Activated CD8-positive, alpha-beta T cell treated with anti-CD3 and anti-CD28 coated beads for 36 hours (primary cell): ENCODE data around the gene NEK2. TPM values are rescaled to one million over a fixed set of nuclear protein-coding genes. Genes with fewer than 3 reads are reported as not detected.
"Not testable (repeated sequence)": the region's sequence is repeated elsewhere in the genome, so short reads cannot be mapped to it uniquely, and the experiment has no call there.

Experiments
- ATAC-seq: fragments of 200-7000 bp; cut with Tn5 transposase; one replicate; pipeline ENCODE4 v1.10.0; 2021; ENCODE audit warnings: mild to moderate bottlenecking, moderate library complexity
- CTCF ChIA-PET: fragments of 350-600 bp; sonication (Branson Sonifier 250); formaldehyde crosslinking; loops from one replicate; lab custom pipeline; 2021; ENCODE audit warnings: antibody characterized with exemption; lab: Charles Lee
- POLR2A ChIA-PET: fragments of 350-600 bp; sonication (Branson Sonifier 250); formaldehyde crosslinking; loops from one replicate; lab custom pipeline; 2021; ENCODE audit warnings: antibody characterized with exemption; lab: Charles Lee
- DNase-seq: peaks from one replicate; pipeline ENCODE4 v3.0.0-alpha.2; 2020
- H3K27ac Mint-ChIP-seq: one replicate; pipeline ENCODE4 v1.8.0; 2021; ENCODE audit warnings: mild to moderate bottlenecking, mixed read lengths
- H3K27me3 Mint-ChIP-seq: one replicate; pipeline ENCODE4 v1.8.0; 2021; ENCODE audit warnings: mixed read lengths
- H3K36me3 Mint-ChIP-seq: one replicate; pipeline ENCODE4 v1.8.0; 2021; ENCODE audit warnings: low read depth, mixed read lengths
- H3K4me1 Mint-ChIP-seq: one replicate; pipeline ENCODE4 v1.8.0; 2021; ENCODE audit warnings: low read depth, mixed read lengths
- H3K4me3 Mint-ChIP-seq: one replicate; pipeline ENCODE4 v1.8.0; 2021; ENCODE audit warnings: mild to moderate bottlenecking, moderate library complexity, mixed read lengths
- H3K9me3 Mint-ChIP-seq: one replicate; pipeline ENCODE4 v1.8.0; 2021; ENCODE audit warnings: mixed read lengths
- intact Hi-C: fragments of 100-400 bp; cut with micrococcal nuclease; formaldehyde crosslinking; loops from one replicate; pipeline ENCODE4 v1.10.0; 2022
- total RNA-seq, 2 experiments: library from RNA; stranded (reverse); gene quantifications; one replicate each; pipeline ENCODE4 v1.2.3, GENCODE V29; 2021
- TF ChIP-seq, protein P1 (sequence below): fragments of 200-600 bp; IDR thresholded peaks from one replicate; pipeline ENCODE4 v1.8.0; 2022; ENCODE audit warnings: antibody characterized with exemption, mild to moderate bottlenecking

The NEK2 gene
- total RNA-seq, 2 experiments from 2014 or later = 29.9 to 30.0 TPM

DNA sequence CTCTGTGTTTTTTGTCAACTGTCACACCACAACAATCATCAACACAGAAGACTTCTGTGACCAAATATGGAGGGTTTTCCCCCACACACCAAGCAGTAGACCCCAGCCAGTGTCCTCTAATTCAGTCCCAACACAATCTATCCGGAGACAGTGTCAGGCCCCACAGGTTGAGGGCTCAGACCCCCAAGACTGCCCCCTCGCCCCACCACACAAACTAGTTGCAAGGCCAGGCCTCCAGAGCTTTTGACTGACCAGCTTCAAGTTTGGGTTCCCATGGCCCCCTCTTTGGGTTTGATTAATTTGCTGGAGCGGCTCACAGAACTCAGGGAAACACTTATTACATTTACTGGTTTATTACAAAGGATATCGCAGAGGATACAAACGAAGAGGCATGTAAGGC lies 37.2 kb downstream of the NEK2 start:
- POLR2A ChIA-PET = interaction anchor here (0.5 kb wide), 1 partner anchor 209 kb away, joined by 3 read pairs; no protein-coding TSS in a partner anchor
- H3K27me3 Mint-ChIP-seq = no peaks in the 10 kb centered on the region
- peaks cover 2% of the 10 kb centered on the region for H3K4me1 Mint-ChIP-seq
- no peak overlapping the region for H3K27ac Mint-ChIP-seq
- H3K4me3 Mint-ChIP-seq = no peak overlapping the region
- H3K36me3 Mint-ChIP-seq = no peaks in the 10 kb centered on the region
- DNase-seq (no peak), ATAC-seq (no peak)
- TF ChIP-seq, protein P1, sequence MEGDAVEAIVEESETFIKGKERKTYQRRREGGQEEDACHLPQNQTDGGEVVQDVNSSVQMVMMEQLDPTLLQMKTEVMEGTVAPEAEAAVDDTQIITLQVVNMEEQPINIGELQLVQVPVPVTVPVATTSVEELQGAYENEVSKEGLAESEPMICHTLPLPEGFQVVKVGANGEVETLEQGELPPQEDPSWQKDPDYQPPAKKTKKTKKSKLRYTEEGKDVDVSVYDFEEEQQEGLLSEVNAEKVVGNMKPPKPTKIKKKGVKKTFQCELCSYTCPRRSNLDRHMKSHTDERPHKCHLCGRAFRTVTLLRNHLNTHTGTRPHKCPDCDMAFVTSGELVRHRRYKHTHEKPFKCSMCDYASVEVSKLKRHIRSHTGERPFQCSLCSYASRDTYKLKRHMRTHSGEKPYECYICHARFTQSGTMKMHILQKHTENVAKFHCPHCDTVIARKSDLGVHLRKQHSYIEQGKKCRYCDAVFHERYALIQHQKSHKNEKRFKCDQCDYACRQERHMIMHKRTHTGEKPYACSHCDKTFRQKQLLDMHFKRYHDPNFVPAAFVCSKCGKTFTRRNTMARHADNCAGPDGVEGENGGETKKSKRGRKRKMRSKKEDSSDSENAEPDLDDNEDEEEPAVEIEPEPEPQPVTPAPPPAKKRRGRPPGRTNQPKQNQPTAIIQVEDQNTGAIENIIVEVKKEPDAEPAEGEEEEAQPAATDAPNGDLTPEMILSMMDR = no peak
- no peaks in the 10 kb centered on the region for H3K9me3 Mint-ChIP-seq
- CTCF ChIA-PET = no interaction called here
- intact Hi-C loops = no loop called here

DNA sequence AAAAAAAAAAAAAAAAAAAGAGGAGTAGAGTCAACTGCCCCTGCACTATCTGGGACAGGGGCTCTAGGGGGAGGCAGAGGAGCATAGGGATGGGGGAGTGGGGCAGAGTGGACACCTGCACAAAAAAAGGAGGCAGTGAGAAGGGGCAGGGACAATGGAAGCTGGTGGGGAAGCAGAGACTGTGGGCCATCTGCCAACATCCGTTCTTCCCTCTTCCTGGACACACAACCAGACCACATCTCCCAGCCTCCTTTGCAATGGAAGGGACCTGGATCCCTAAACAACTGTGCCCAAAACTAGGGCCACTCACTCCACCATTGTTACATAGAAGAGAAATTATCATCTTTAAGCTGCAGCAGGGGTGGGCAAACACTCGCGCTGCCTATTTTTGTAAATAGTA lies 38.4 kb downstream of the NEK2 start:
- CTCF ChIA-PET = no interaction called here
- H3K36me3 Mint-ChIP-seq = no peaks in the 10 kb centered on the region
- intact Hi-C loops = no loop called here
- TF ChIP-seq, protein P1 = no peak
- POLR2A ChIA-PET = no interaction called here
- ATAC-seq (no peak), DNase-seq (no peak)
- H3K4me3 Mint-ChIP-seq = no peak overlapping the region
- no peaks in the 10 kb centered on the region for H3K4me1 Mint-ChIP-seq
- H3K27ac Mint-ChIP-seq = no peak overlapping the region
- H3K9me3 Mint-ChIP-seq = no peaks in the 10 kb centered on the region
- H3K27me3 Mint-ChIP-seq = no peaks in the 10 kb centered on the region

DNA sequence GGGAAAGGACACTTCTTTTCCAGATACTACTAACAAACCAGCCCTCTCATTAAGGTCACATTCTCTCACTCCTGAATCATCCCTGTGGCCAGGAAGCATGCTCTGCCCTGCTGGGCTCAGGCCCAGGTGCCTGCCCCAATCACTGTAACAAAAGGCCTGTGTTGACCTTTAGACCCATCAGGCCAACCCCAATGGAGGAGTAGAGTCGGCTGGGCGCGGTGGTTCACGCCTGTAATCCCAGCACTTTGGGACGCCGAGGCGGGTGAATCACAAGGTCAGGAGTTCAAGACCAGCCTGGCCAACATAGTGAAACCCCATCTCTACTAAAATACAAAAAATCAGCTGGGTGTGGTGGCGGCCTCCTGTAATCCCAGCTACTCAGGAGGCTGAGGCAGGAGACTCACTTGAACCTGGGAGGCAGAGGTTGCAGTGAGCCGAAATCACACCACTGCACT lies 38.8 kb downstream of the NEK2 start:
- H3K9me3 Mint-ChIP-seq, POLR2A ChIA-PET, H3K4me1 Mint-ChIP-seq, H3K36me3 Mint-ChIP-seq, H3K27ac Mint-ChIP-seq, H3K27me3 Mint-ChIP-seq, H3K4me3 Mint-ChIP-seq, CTCF ChIA-PET, intact Hi-C loops, ATAC-seq, DNase-seq: not testable (repeated sequence)

DNA sequence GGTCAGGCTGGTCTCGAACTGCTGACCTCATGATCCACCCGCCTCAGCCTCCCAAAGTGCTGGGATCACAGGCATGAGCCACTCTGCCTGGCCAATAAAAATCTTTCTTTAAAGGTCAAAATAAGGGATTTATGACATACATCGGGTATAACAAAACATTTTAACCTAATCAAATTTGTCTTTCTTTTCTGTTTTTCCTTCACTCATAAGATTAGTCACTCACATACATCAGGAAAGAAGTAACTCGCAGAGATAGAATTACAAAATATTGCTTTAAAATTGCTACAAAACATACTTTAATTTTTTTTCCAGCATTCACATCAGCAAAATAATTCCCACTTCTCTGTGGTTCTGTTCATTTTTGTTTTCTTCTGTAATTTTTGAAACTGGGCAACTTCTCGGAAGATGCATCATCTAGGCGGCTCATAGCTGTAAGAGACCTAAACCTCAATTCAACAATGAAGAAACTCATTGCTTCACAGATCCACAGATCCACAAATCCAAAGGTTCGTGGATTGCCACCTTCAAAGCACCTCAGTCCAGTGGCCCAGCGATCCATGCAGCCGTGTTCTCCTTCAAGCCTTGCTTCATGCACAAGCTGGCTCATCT lies 39.7 kb downstream of the NEK2 start:
- Mint-ChIP-seq H3K27me3 (no peaks in the 10 kb centered on the region), H3K27ac (no peak overlapping the region), H3K4me1 (no peaks in the 10 kb centered on the region), H3K9me3 (no peaks in the 10 kb centered on the region), H3K36me3 (no peaks in the 10 kb centered on the region), H3K4me3 (no peak overlapping the region)
- ChIA-PET POLR2A (no interaction called here), CTCF (interaction anchor here (1.1 kb wide), 1 partner anchor 19 kb away, joined by 3 read pairs; no protein-coding TSS in a partner anchor)
- DNase-seq = no peak
- TF ChIP-seq, protein P1 = no peak
- intact Hi-C loops = no loop called here
- no peak for ATAC-seq

DNA sequence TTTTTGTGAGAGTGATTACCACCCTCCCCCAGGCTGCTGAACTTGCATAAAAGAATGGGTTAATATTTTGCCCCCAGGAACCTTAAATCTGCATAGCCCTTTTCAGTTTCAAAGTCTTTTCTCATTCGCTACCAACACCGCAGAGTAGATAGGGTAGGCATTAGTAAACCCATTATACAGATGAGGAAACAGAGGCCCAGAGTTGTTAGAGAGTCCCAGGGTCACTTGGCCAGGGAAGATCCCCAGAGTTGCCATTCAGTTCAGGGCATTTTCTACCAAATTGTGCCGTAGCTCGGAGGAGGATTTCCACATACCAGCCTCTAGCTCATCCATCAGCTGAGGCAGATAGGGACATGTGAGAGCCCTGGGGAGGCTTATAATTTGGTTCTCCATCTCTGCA lies 40.5 kb downstream of the NEK2 start:
- no peak for DNase-seq
- no peak overlapping the region for H3K27ac Mint-ChIP-seq
- no peaks in the 10 kb centered on the region for H3K4me1 Mint-ChIP-seq
- no peaks in the 10 kb centered on the region for H3K9me3 Mint-ChIP-seq
- ATAC-seq = no peak
- no peaks in the 10 kb centered on the region for H3K27me3 Mint-ChIP-seq
- no peaks in the 10 kb centered on the region for H3K36me3 Mint-ChIP-seq
- TF ChIP-seq, protein P1 = no peak
- ChIA-PET POLR2A (no interaction called here), CTCF (interaction anchor here (0.9 to 1.5 kb wide), 3 partner anchors 12 to 29 kb away, joined by 3 to 5 read pairs (median 3); no protein-coding TSS in a partner anchor)
- H3K4me3 Mint-ChIP-seq = no peak overlapping the region
- intact Hi-C loops = no loop called here
